OCI-LY3 (cell line): ENCODE measurements around the gene SCD5.

ENCODE experiments used
- EZH2phosphoT487 ChIP-seq: fragments of 200-600 bp; shearing (Covaris generic); IDR thresholded peaks from 2 replicates; pipeline ENCODE4 v1.6.1; 2018; ENCODE audit warnings: antibody characterized with exemption, mixed run types, low read depth
- TF ChIP-seq, protein P1 (sequence below): fragments of 200-600, 300-600 bp; sonication (generic); IDR thresholded peaks from 2 replicates; pipeline ENCODE4 v1.5.1; 2014; ENCODE audit warnings: antibody characterized with exemption, low read length, low read depth

GRCh38 chr4:82789025-82789776, 9.4 kb downstream of the SCD5 start:
- no peak for TF ChIP-seq EZH2phosphoT487
- TF ChIP-seq, protein P1, sequence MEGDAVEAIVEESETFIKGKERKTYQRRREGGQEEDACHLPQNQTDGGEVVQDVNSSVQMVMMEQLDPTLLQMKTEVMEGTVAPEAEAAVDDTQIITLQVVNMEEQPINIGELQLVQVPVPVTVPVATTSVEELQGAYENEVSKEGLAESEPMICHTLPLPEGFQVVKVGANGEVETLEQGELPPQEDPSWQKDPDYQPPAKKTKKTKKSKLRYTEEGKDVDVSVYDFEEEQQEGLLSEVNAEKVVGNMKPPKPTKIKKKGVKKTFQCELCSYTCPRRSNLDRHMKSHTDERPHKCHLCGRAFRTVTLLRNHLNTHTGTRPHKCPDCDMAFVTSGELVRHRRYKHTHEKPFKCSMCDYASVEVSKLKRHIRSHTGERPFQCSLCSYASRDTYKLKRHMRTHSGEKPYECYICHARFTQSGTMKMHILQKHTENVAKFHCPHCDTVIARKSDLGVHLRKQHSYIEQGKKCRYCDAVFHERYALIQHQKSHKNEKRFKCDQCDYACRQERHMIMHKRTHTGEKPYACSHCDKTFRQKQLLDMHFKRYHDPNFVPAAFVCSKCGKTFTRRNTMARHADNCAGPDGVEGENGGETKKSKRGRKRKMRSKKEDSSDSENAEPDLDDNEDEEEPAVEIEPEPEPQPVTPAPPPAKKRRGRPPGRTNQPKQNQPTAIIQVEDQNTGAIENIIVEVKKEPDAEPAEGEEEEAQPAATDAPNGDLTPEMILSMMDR, result no peak
